Measurements from ENCODE around the gene GPC6.

GPC6 gene

DNA sequence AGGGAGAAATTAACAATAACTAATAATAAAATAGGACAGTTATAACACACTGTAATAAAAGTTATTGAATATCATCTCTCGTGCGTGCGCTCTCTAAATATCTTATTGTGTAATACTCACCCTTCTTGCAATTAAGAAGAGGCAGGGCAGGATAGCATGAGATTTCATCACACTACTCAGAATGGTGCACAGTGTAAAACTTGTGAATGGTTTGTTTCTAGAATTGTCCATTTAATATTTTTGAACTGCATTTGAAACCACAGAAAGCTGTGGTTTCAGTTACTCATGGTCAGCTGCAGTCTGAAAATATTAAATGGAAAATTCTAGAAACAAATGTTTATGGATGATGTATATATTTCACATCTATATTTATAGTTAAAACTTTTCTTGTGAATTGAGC, 1091.8 kb downstream of the GPC6 start:
- no peak overlapping the region for H3K14ac ChIP-seq (ENCODE audit: low read length)

DNA sequence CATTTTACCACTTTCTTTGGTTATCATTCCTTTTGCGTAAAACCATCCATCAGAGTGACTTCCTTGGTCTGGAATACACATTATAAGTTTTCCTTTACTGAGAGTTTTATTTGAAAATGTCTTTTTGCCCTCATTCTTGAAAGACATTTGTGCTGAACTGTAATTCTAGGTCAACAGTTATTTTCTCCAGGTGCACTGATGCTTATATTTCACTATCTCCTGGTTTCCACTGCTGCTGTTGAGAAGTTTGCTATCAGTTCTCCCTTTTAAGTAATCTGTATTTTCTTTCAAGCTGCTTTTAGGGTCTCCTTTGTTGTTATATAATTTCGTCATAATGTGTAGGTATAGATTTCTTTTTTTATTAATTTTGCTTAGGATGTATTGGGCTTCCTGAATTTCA, 1092.9 kb downstream of the GPC6 start:
- H2BK5ac ChIP-seq (ENCODE audit: low read length): no peak overlapping the region
- H3K23ac ChIP-seq (ENCODE audit: low read depth, low read length, poor library complexity): no peak overlapping the region
- no peak overlapping the region for H2BK120ac ChIP-seq (ENCODE audit: low read depth, low read length)
- H4K91ac ChIP-seq (ENCODE audit: low read depth, low read length, poor library complexity): no peak overlapping the region
- no peak overlapping the region for H3K4me3 ChIP-seq (ENCODE audit: low read length in 2 of 2)
- H3K79me1 ChIP-seq (ENCODE audit: low read depth, low read length): no peaks in the 10 kb centered on the region
- no peak for DNase-seq (ENCODE audit: low spot score)
- H3K27ac ChIP-seq (replicated peaks; ENCODE audit: low read length): no peak overlapping the region
- H3K4me1 ChIP-seq (ENCODE audit: control insufficient read depth in 2 of 2, insufficient read depth in 1 of 2, low read depth in 1 of 2, low read length in 2 of 2): peaks cover 0 to 7% of the 10 kb centered on the region in 2 donors
- no peak overlapping the region for H3K14ac ChIP-seq (ENCODE audit: low read length)
- H3K4ac ChIP-seq (ENCODE audit: low read length): no peak overlapping the region
- no peak overlapping the region for H4K8ac ChIP-seq (ENCODE audit: low read depth, low read length)
- H3K9ac ChIP-seq (ENCODE audit: low read depth, low read length, poor library complexity): no peak overlapping the region
- H3K36me3 ChIP-seq (replicated peaks in 1 of 2; ENCODE audit: control insufficient read depth in 2 of 2, insufficient read depth in 2 of 2, low read length in 2 of 2): no peaks in the 10 kb centered on the region
- H2AFZ ChIP-seq (ENCODE audit: low read length): no peak overlapping the region
- H3K18ac ChIP-seq (ENCODE audit: low read length): no peak overlapping the region
- H2BK12ac ChIP-seq (ENCODE audit: low read length): no peak overlapping the region
- no peaks in the 10 kb centered on the region for H3K9me3 ChIP-seq (replicated peaks in 1 of 2; ENCODE audit: control insufficient read depth in 2 of 2, insufficient read depth in 1 of 2, low read depth in 1 of 2, low read length in 2 of 2)
- H3K4me2 ChIP-seq (ENCODE audit: insufficient read depth, low read length, poor library complexity, severe bottlenecking): no peak overlapping the region
- no peak overlapping the region for H2AK5ac ChIP-seq (ENCODE audit: low read depth, low read length)
- no CpG with 5 or more reads among the region's 2 CpGs for WGBS, 2 donors (ENCODE audit: extremely low coverage in 2 of 2, insufficient read length in 2 of 2, insufficient replicate concordance in 1 of 2)
- no peak overlapping the region for H2BK15ac ChIP-seq (ENCODE audit: low read length)
- H3K27me3 ChIP-seq (ENCODE audit: control insufficient read depth in 3 of 3, insufficient read depth in 3 of 3, low read depth in 1 of 3, low read length in 3 of 3): no peaks in the 10 kb centered on the region

More for the DNA sequence above, 1091.8 kb downstream of the GPC6 start:
- no peaks in the 10 kb centered on the region for H3K79me1 ChIP-seq (ENCODE audit: low read depth, low read length)
- H3K4me1 ChIP-seq (ENCODE audit: control insufficient read depth in 2 of 2, insufficient read depth in 1 of 2, low read depth in 1 of 2, low read length in 2 of 2): peaks cover 0 to 12% of the 10 kb centered on the region in 2 donors
- no peak for DNase-seq (ENCODE audit: low spot score)
- no peak overlapping the region for H3K9ac ChIP-seq (ENCODE audit: low read depth, low read length, poor library complexity)
- no peaks in the 10 kb centered on the region for H3K36me3 ChIP-seq (replicated peaks in 1 of 2; ENCODE audit: control insufficient read depth in 2 of 2, insufficient read depth in 2 of 2, low read length in 2 of 2)
- no CpG with 5 or more reads among the region's 3 CpGs for WGBS, 2 donors (ENCODE audit: extremely low coverage in 2 of 2, insufficient read length in 2 of 2, insufficient replicate concordance in 1 of 2)
- no peak overlapping the region for H3K18ac ChIP-seq (ENCODE audit: low read length)
- H3K23ac ChIP-seq (ENCODE audit: low read depth, low read length, poor library complexity): no peak overlapping the region
- H3K4ac ChIP-seq (ENCODE audit: low read length): no peak overlapping the region
- H3K27me3 ChIP-seq (ENCODE audit: control insufficient read depth in 3 of 3, insufficient read depth in 3 of 3, low read depth in 1 of 3, low read length in 3 of 3): peaks cover 0 to under 1% (median 0%) of the 10 kb centered on the region in 3 experiments
- H2BK15ac ChIP-seq (ENCODE audit: low read length): no peak overlapping the region
- H2BK120ac ChIP-seq (ENCODE audit: low read depth, low read length): no peak overlapping the region
- no peak overlapping the region for H2BK12ac ChIP-seq (ENCODE audit: low read length)
- no peaks in the 10 kb centered on the region for H3K9me3 ChIP-seq (replicated peaks in 1 of 2; ENCODE audit: control insufficient read depth in 2 of 2, insufficient read depth in 1 of 2, low read depth in 1 of 2, low read length in 2 of 2)
- no peak overlapping the region for H3K27ac ChIP-seq (replicated peaks; ENCODE audit: low read length)
- H2BK5ac ChIP-seq (ENCODE audit: low read length): no peak overlapping the region
- no peak overlapping the region for H3K4me3 ChIP-seq (ENCODE audit: low read length in 2 of 2)
- no peak overlapping the region for H2AFZ ChIP-seq (ENCODE audit: low read length)
- no peak overlapping the region for H3K4me2 ChIP-seq (ENCODE audit: insufficient read depth, low read length, poor library complexity, severe bottlenecking)
- H4K8ac ChIP-seq (ENCODE audit: low read depth, low read length): no peak overlapping the region
- no peak overlapping the region for H2AK5ac ChIP-seq (ENCODE audit: low read depth, low read length)
- H4K91ac ChIP-seq (ENCODE audit: low read depth, low read length, poor library complexity): no peak overlapping the region

- Histone ChIP-seq H3K9ac (ENCODE audit: low read depth, low read length, poor library complexity) (no peak overlapping the region), H2BK120ac (ENCODE audit: low read depth, low read length) (no peak overlapping the region), H2BK15ac (ENCODE audit: low read length) (no peak overlapping the region), H3K27ac (replicated peaks; ENCODE audit: low read length) (no peak overlapping the region), H4K91ac (ENCODE audit: low read depth, low read length, poor library complexity) (no peak overlapping the region), H3K18ac (ENCODE audit: low read length) (no peak overlapping the region), H2AFZ (ENCODE audit: low read length) (no peak overlapping the region), H3K23ac (ENCODE audit: low read depth, low read length, poor library complexity) (no peak overlapping the region), H3K9me3 (replicated peaks in 1 of 2; ENCODE audit: control insufficient read depth in 2 of 2, insufficient read depth in 1 of 2, low read depth in 1 of 2, low read length in 2 of 2) (no peaks in the 10 kb centered on the region), H2BK5ac (ENCODE audit: low read length) (no peak overlapping the region), H3K4ac (ENCODE audit: low read length) (no peak overlapping the region), H3K4me3 (ENCODE audit: low read length in 2 of 2) (no peak overlapping the region), H3K4me2 (ENCODE audit: insufficient read depth, low read length, poor library complexity, severe bottlenecking) (no peak overlapping the region), H3K36me3 (replicated peaks in 1 of 2; ENCODE audit: control insufficient read depth in 2 of 2, insufficient read depth in 2 of 2, low read length in 2 of 2) (no peaks in the 10 kb centered on the region), H2BK12ac (ENCODE audit: low read length) (no peak overlapping the region), H3K79me1 (ENCODE audit: low read depth, low read length) (no peaks in the 10 kb centered on the region), H3K27me3 (ENCODE audit: control insufficient read depth in 3 of 3, insufficient read depth in 3 of 3, low read depth in 1 of 3, low read length in 3 of 3) (no peaks in the 10 kb centered on the region), H3K4me1 (ENCODE audit: control insufficient read depth in 2 of 2, insufficient read depth in 1 of 2, low read depth in 1 of 2, low read length in 2 of 2) (peaks cover 2 to 8% of the 10 kb centered on the region in 2 donors), H4K8ac (ENCODE audit: low read depth, low read length) (no peak overlapping the region), H3K14ac (ENCODE audit: low read length) (no peak overlapping the region), H2AK5ac (ENCODE audit: low read depth, low read length) (no peak overlapping the region)
- no CpG with 5 or more reads among the region's 6 CpGs for WGBS, 2 donors (ENCODE audit: extremely low coverage in 2 of 2, insufficient read length in 2 of 2, insufficient replicate concordance in 1 of 2)
- DNase-seq (ENCODE audit: low spot score): no peak
These were observed 1096.5 kb downstream of the GPC6 start for GRCh38 chr13:94322925-94323763.

DNA sequence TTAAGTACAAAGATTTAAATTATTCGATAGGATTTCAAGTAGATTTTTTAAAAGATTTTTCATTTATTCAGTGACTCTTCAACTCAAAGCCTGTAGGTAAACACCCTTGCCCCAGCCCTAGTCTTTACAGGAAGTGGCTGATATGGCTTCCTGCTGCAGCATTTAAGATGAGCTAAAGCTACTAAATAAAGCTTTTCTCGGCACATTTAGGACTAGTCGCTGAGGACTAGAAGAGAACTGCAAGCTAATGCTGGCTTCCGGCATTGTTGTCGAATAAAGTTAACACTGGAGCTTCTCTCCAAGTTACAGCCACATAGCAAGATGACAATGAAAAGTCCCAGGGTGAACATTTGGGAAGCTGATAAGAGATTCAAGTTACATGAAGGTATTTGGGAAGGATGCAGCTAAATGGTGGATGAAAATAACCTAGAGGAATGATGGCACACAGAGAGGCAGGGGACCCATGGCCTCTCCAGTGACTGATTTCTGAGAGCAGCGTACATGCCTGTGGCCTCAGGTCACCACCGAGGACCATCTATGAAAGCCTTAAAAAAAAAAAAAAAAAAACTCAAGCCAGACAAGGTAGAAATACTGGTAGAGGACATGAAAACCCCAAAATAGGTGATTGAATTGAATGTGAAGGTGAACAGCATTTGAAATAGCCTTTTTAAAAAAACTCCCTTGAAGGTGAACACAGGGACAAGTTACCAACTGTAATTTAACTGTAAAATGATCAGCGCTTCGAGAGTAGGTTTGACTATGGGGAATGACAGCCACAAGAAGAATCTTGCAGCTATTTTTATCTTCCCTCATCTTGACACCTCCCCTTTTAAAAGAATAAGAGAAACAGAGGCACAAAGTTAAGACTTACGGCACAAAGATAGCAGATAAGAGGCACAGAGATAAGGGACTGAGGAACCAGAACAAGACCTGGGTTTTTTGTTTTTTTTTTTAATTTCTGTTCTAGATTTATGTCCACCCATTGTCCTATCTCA, 1097.5 kb downstream of the GPC6 start:
- Histone ChIP-seq H2AK5ac (ENCODE audit: low read depth, low read length) (no peak overlapping the region), H2AFZ (ENCODE audit: low read length) (no peak overlapping the region), H3K4me2 (ENCODE audit: insufficient read depth, low read length, poor library complexity, severe bottlenecking) (no peak overlapping the region), H3K18ac (ENCODE audit: low read length) (no peak overlapping the region), H2BK5ac (ENCODE audit: low read length) (no peak overlapping the region), H4K91ac (ENCODE audit: low read depth, low read length, poor library complexity) (no peak overlapping the region), H3K27me3 (ENCODE audit: control insufficient read depth in 3 of 3, insufficient read depth in 3 of 3, low read depth in 1 of 3, low read length in 3 of 3) (no peaks in the 10 kb centered on the region), H3K23ac (ENCODE audit: low read depth, low read length, poor library complexity) (no peak overlapping the region), H2BK15ac (ENCODE audit: low read length) (no peak overlapping the region), H3K27ac (replicated peaks; ENCODE audit: low read length) (no peak overlapping the region), H4K8ac (ENCODE audit: low read depth, low read length) (no peak overlapping the region), H3K9ac (ENCODE audit: low read depth, low read length, poor library complexity) (no peak overlapping the region), H2BK120ac (ENCODE audit: low read depth, low read length) (no peak overlapping the region), H3K4ac (ENCODE audit: low read length) (no peak overlapping the region), H3K4me3 (ENCODE audit: low read length in 2 of 2) (no peak overlapping the region), H2BK12ac (ENCODE audit: low read length) (no peak overlapping the region), H3K9me3 (replicated peaks in 1 of 2; ENCODE audit: control insufficient read depth in 2 of 2, insufficient read depth in 1 of 2, low read depth in 1 of 2, low read length in 2 of 2) (no peaks in the 10 kb centered on the region), H3K14ac (ENCODE audit: low read length) (no peak overlapping the region), H3K79me1 (ENCODE audit: low read depth, low read length) (no peaks in the 10 kb centered on the region), H3K4me1 (ENCODE audit: control insufficient read depth in 2 of 2, insufficient read depth in 1 of 2, low read depth in 1 of 2, low read length in 2 of 2) (peaks cover 2 to 13% of the 10 kb centered on the region in 2 donors), H3K36me3 (replicated peaks in 1 of 2; ENCODE audit: control insufficient read depth in 2 of 2, insufficient read depth in 2 of 2, low read length in 2 of 2) (no peaks in the 10 kb centered on the region)
- no CpG with 5 or more reads among the region's 10 CpGs for WGBS, 2 donors (ENCODE audit: extremely low coverage in 2 of 2, insufficient read length in 2 of 2, insufficient replicate concordance in 1 of 2)
- DNase-seq (ENCODE audit: low spot score): no peak

Data from neuronal stem cell (in vitro differentiated cells).